HG02943 (cell line): ENCODE data around the gene KLHL5.

Experiments
- ATAC-seq: cut with Tn5 transposase; IDR thresholded peaks from one replicate; pipeline ENCODE4 v1.9.1; 2021; ENCODE audit warnings: mild to moderate bottlenecking, low read depth, moderate library complexity; ENCODE audit not compliant: unreplicated experiment

Gene KLHL5

GRCh38 chr4:39043861-39044363 lies 18.1 kb upstream of the KLHL5 start:
- ATAC-seq: no peak

- peak; percentile 56 for ATAC-seq
Measured at GRCh38 chr4:39044364-39044955, 17.6 kb upstream of the KLHL5 start.

DNA sequence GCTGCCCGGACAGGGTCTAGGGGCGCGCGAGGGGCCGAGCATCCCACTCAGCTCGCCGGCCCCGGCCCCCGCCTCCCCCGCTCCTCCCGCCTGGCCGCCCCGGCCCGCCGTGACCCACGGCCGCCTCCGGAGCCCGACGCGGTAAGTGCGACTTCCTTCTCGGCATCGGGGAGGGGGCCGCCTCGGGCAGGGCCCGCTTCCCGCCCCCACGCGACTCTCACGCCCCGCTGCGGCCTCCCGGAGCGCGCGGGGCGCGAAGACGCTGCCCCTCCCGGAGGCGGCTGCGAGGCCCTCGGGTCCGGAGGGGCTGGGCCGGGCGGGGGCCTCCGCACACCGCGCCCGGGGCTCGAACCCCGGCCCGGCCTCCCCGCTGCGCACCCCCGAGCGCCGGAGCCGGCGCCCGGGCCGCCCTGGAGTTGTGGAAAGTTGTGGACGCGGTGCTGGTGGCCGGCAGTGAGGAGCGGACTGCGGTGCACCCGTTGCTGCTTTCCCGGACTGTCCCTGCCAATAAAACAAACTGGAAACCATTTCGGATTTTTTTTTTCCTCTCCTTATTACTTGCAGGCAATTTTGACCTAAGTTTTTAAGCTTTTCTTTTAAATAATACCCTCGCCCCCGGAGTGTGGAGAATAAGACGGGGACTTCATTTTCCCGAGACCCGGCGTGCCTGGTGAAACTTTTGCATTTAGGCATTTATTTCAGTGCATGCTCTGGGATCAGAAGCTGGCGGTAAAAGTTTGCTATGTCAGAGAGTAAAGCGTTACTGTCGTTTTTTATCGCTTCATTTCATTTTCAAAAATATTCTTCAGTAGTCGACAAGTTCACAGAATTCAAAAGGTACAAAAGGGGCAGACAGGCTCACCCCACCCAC lies 16.8 kb upstream of the KLHL5 start:
- ATAC-seq: peak; percentile 20

DNA sequence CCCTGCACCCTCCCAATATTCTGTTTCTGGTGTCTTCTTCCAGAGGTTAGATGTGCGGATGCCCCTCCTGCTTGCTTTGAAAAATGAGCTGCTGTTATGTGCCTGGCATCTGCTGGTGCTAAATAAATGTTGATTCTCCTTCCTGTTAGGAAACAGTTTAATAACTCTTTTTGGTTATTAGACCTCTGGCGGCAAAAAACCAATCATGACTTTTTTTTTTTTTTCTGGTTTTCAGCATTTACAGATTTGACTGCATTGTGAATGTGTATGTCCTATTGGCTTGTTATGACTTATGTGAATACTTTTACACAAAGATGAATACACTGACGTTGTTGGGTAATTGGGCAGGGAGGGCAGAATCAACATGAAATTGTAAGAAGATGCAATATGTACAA lies 16.2 kb upstream of the KLHL5 start:
- no peak for ATAC-seq

DNA sequence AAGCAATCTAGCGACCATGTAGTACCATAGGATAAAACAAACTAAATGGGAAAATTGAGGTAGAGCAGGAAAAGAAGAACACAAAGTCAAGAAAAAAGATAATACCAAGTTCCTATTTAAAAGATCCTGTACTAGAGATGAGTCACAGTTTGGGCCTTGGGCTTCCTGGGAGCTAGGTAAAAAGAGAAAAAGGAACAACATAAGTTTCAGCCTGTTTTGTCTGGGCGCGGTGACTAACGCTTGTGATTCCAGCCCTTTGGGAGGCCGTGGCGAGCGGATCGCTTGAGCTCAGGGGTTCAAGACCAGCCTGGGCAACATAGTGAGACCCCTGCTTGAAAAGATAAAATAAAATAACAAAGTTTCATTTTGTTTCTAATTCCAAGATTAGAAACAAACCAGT lies 15.8 kb upstream of the KLHL5 start:
- no peak for ATAC-seq

DNA sequence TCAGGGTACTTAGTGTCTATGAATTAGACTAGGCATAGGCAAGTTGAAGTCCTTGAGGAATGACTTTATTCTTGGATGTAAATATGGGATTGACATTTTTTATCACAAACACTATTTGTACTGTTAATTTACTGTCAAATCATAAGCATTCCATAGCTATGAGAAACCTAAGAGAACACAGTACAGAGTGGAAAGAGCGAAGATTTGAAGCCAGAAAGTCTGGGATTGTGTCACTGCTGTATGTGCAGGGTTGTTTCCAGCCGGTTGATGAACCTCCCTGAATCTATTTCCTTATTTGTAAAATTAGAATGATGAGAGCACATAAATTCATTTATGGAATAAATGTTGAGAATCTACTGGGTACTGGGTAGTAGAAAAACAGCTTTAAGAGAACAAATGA lies 14.4 kb upstream of the KLHL5 start:
- ATAC-seq: no peak

DNA sequence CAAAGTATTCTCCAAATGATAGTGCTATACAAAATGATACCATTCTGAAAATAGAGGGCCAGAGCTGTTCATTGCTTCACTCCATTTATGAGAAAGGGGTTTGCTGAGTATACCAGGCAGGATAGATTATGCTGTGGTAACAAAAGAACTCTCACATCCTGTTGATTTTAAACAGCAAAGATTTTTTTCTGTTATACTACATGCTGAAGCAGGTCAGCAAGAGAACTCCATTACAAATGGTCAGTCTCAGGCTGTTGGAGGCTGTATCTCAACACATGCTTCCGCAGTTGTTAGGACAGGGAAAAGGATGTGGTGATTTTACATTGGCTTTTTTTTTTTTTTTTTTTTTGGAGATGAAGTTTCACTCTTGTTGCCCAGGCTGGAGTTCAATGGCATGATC lies 13.7 kb upstream of the KLHL5 start:
- ATAC-seq: no peak

GRCh38 chr4:39050590-39050989 lies 11.4 kb upstream of the KLHL5 start:
- ATAC-seq: no peak

DNA sequence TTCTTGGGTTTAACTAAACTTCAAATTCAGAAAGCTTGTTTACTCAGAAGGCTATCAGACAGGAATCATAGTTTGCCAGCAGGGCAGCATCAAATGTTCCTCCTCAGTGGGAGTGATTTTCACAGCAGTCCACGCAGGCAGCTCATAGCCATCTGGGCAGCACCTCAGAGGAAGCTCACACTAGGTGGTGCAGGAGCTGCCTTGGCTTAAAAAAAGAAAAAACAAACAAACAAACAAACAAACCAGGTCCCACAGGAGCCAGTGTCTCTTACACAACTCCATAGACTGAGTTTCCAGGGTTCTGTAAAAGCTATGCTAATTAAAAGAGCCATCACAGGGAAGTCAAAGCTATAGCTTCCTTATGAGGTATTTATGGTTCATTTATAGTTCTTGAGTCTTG lies 10.5 kb upstream of the KLHL5 start:
- no peak for ATAC-seq

- ATAC-seq: no peak
Measured at GRCh38 chr4:39053983-39054382, 8.0 kb upstream of the KLHL5 start.

GRCh38 chr4:39054497-39054896 lies 7.5 kb upstream of the KLHL5 start:
- no peak for ATAC-seq

DNA sequence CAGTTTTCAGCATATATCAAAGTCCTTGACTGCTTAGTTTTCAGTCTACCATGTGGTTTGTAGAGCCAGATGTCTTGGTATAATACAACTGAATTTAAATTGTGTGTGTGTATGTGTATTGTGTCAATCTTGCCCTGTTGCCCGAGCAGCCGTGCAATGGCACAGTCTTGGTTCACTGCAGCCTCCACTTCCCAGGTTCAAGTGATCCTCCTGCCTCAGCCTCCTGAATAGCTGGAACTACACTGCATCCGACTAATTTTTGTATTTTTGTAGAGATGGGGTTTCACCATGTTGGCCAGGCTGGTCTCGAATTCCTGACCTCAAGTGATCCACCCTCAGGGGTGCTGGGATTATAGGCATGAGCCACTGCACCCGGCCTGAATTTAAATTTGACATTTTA lies 6.0 kb upstream of the KLHL5 start:
- ATAC-seq: no peak

DNA sequence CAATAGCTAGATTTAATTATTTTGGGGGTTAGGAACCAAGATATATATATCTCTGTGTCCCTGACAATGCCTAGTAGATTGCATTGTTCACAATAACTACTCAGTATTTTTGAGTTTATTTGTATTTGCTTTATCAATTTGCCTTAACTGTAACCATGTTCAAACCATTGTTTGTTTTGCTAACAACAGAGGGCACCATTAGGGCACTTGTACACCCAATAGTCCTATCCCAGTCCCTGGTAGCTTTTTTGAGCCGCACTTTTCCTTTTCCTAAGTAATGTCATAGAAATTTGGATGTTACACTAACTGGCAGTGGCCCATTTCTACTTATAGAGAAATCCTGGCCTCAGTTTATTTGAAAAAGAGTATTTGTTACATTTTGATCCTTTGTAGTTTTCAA lies 575 bp upstream of the KLHL5 start:
- ATAC-seq: no peak

DNA sequence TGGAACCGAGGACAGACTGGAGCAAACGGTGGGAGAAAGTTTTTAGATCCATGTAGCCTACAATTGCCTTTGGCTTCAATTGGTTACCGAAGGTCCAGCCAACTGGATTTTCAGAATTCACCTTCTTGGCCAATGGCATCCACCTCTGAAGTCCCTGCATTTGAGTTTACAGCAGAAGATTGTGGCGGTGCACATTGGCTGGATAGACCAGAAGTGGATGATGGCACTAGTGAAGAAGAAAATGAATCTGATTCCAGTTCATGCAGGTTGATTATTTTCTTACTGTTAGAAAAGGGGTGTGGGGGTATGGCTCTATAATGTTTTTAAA lies 702 bp downstream of the KLHL5 start:
- no peak for ATAC-seq

- no peak for ATAC-seq
Measured at GRCh38 chr4:39063430-39063829, 1.4 kb downstream of the KLHL5 start.

- ATAC-seq: no peak
Measured at GRCh38 chr4:39066371-39066770, 4.3 kb downstream of the KLHL5 start.

- no peak for ATAC-seq
Measured at GRCh38 chr4:39067031-39067430, 5.0 kb downstream of the KLHL5 start.

- no peak for ATAC-seq
Measured at GRCh38 chr4:39067451-39067850, 5.4 kb downstream of the KLHL5 start.

- no peak for ATAC-seq
Measured at GRCh38 chr4:39068907-39069306, 6.9 kb downstream of the KLHL5 start.

- ATAC-seq: no peak
Measured at GRCh38 chr4:39078829-39079228, 16.8 kb downstream of the KLHL5 start.

- no peak for ATAC-seq
Measured at GRCh38 chr4:39083164-39083563, 21.1 kb downstream of the KLHL5 start.

DNA sequence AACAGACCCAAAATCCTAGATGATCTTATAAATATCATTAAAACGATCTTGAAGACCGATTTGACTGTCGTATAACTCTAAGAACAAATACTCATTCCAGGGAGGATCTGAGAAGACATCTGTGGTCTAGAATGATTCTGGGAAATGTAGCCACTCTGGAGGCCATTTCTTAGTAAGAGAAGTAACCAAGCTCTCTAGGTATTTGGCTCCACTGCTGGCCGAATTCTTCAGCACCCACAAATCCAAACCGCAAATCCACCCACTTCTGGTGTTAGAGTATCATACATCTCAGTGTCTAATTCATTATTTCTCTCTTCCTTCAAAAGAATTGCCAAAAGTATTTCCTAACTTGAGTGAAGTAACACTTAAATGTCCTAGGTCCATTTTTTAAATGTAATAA lies 23.9 kb downstream of the KLHL5 start:
- no peak for ATAC-seq
